ENCODE results near the gene NPM1. TPM values are rescaled to one million over a fixed set of nuclear protein-coding genes. Genes with fewer than 3 reads are reported as not detected.
"Not testable (repeated sequence)": the region's sequence is repeated elsewhere in the genome, so short reads cannot be mapped to it uniquely, and the experiment has no call there.

NPM1 gene
- total RNA-seq, 4 donors from 2014 or later: 532 to 835 (median 744) TPM

GRCh38 chr5:171392585-171393159, 5.0 kb downstream of the NPM1 start:
- H3K4me3 ChIP-seq: no peak overlapping the region
- peaks cover 0 to 66% of the 10 kb centered on the region in 2 donors for H3K36me3 ChIP-seq
- H3K9me3 ChIP-seq: no peaks in the 10 kb centered on the region
- H3K27me3 ChIP-seq: no peaks in the 10 kb centered on the region
- H3K27ac ChIP-seq: no peak overlapping the region
- WGBS, 2 donors (ENCODE audit: low coverage in 1 of 2): 86% methylated on average over 4 of the region's 4 CpGs
- peaks cover 0 to 58% (median 0%) of the 10 kb centered on the region in 3 donors for H3K4me1 ChIP-seq
- no peak for ATAC-seq
- TF ChIP-seq EP300 (IDR thresholded peaks at IDR 0.05) (no peak), CTCF (IDR thresholded peaks at IDR 0.05) (no peak), POLR2AphosphoS5 (IDR thresholded peaks at IDR 0.05) (no peak), POLR2A (IDR thresholded peaks at IDR 0.05) (no peak)

- Histone ChIP-seq H3K9me3 (no peaks in the 10 kb centered on the region), H3K27me3 (no peaks in the 10 kb centered on the region), H3K4me3 (no peak overlapping the region), H3K36me3 (peaks cover 0 to 89% of the 10 kb centered on the region in 2 donors), H3K27ac (no peak overlapping the region), H3K4me1 (peaks cover 0 to 59% (median 0%) of the 10 kb centered on the region in 3 donors)
- TF ChIP-seq CTCF (IDR thresholded peaks at IDR 0.05) (no peak), POLR2A (IDR thresholded peaks at IDR 0.05) (no peak), POLR2AphosphoS5 (IDR thresholded peaks at IDR 0.05) (no peak), EP300 (IDR thresholded peaks at IDR 0.05) (no peak)
- 86 to 91% methylated on average over 4 to 7 of the region's 7 CpGs for WGBS, 2 donors (ENCODE audit: low coverage in 1 of 2)
- no peak for ATAC-seq
Observed at GRCh38 chr5:171395042-171395441, 7.4 kb downstream of the NPM1 start.

- 89 to 94% methylated on average over 4 to 9 of the region's 11 CpGs for WGBS, 2 donors (ENCODE audit: low coverage in 1 of 2)
- not testable (repeated sequence) for H3K4me3 ChIP-seq, H3K27ac ChIP-seq, ATAC-seq, H3K27me3 ChIP-seq, H3K9me3 ChIP-seq
- Histone ChIP-seq H3K36me3 (peaks cover 0 to 99% of the 10 kb centered on the region in 2 donors), H3K4me1 (peaks cover 0 to 44% (median 0%) of the 10 kb centered on the region in 3 donors)
Observed at GRCh38 chr5:171396583-171396982, 8.9 kb downstream of the NPM1 start.

GRCh38 chr5:171397190-171397589, 9.5 kb downstream of the NPM1 start:
- Histone ChIP-seq H3K27me3 (no peaks in the 10 kb centered on the region), H3K4me1 (peaks cover 0 to 38% (median 0%) of the 10 kb centered on the region in 3 donors), H3K36me3 (peaks cover 0 to 96% of the 10 kb centered on the region in 2 donors), H3K9me3 (no peaks in the 10 kb centered on the region), H3K27ac (no peak overlapping the region), H3K4me3 (no peak overlapping the region)
- TF ChIP-seq POLR2AphosphoS5 (IDR thresholded peaks at IDR 0.05): no peak
- TF ChIP-seq EP300 (IDR thresholded peaks at IDR 0.05): no peak
- no peak for TF ChIP-seq POLR2A (IDR thresholded peaks at IDR 0.05)
- TF ChIP-seq CTCF (IDR thresholded peaks at IDR 0.05): no peak
- no peak for ATAC-seq
- 83 to 92% methylated on average over 2 of the region's 2 CpGs for WGBS, 2 donors (ENCODE audit: low coverage in 1 of 2)

GRCh38 chr5:171397599-171397998, 9.9 kb downstream of the NPM1 start:
- ATAC-seq: no peak
- Histone ChIP-seq H3K36me3 (peaks cover 0 to 92% of the 10 kb centered on the region in 2 donors), H3K9me3 (no peaks in the 10 kb centered on the region), H3K27ac (no peak overlapping the region), H3K4me1 (peaks cover 0 to 33% (median 0%) of the 10 kb centered on the region in 3 donors), H3K27me3 (no peaks in the 10 kb centered on the region), H3K4me3 (no peak overlapping the region)
- TF ChIP-seq CTCF (IDR thresholded peaks at IDR 0.05) (no peak), POLR2AphosphoS5 (IDR thresholded peaks at IDR 0.05) (no peak), POLR2A (IDR thresholded peaks at IDR 0.05) (no peak), EP300 (IDR thresholded peaks at IDR 0.05) (no peak)
- WGBS, 2 donors (ENCODE audit: low coverage in 1 of 2): 87% methylated on average over 2 of the region's 4 CpGs; no CpG with 5 or more reads in 1 of the 2 donors

GRCh38 chr5:171398660-171399059, 11.0 kb downstream of the NPM1 start:
- WGBS, 2 donors (ENCODE audit: low coverage in 1 of 2): 80 to 96% methylated on average over 5 to 7 of the region's 9 CpGs
- not testable (repeated sequence) for ATAC-seq, H3K9me3 ChIP-seq, H3K27ac ChIP-seq, H3K27me3 ChIP-seq, H3K4me3 ChIP-seq
- Histone ChIP-seq H3K36me3 (peaks cover 0 to 81% of the 10 kb centered on the region in 2 donors), H3K4me1 (peaks cover 0 to 33% (median 0%) of the 10 kb centered on the region in 3 donors)

All from gastroesophageal sphincter (tissue), 4 donors.